Activated naive CD4-positive, alpha-beta T cell treated with Interleukin-2 at 50 U/mL for 16 hours (primary cell): Measurements from ENCODE around the gene SGCA.
A peak's percentile ranks its signal among the peaks of the same experiment; 100 is the strongest.

ENCODE experiments used
- DNase-seq: peaks from one replicate; pipeline ENCODE4 v3.0.0-alpha.2; 2020

The SGCA gene

DNA sequence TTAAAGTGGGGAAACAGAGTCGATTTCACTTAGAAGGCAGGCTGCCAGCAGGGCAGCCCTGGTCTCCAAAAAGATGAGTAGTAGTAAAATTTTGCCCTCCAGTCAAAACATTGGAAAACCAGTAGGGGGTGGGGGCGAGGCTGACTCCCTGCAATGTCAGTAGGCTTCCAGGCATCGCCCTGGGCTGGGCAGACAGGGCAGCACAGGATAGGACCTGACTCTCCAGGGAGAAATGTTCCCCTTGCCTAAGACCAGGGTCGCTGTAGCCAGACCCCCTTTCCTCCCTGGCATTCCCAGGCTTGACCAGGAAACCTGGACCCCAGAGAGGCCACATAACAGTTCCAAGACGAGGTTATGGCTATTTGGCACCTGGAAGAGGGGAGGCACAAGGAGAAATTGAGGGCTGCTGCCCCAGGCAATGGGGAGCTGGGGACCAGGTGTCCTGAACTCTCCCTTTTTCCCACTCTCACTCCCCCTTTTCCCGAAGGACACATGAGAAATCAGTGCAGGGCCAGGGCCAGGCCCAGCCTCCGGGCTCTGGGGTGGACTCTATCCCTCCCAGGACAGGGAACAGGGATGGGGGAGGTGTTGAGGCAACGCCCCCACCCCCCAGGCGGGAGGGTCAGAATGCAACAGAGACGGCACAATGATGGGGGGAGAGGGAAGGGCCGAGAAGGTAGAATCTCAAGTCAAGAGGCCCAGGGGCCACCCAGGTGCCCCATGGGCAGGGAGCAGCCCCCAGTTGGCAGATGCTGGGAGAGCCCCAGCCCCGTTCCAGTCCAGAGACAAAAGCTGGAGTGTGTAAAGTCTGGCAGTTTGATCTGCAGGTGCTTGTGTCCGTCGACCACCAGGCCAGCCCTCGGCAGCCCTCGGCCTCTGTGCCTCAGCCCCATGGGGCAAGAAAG is 31.3 kb upstream of the SGCA start:
- DNase-seq = no peak

GRCh38 chr17:50135316-50136095 is 30.3 kb upstream of the SGCA start:
- no peak for DNase-seq

DNA sequence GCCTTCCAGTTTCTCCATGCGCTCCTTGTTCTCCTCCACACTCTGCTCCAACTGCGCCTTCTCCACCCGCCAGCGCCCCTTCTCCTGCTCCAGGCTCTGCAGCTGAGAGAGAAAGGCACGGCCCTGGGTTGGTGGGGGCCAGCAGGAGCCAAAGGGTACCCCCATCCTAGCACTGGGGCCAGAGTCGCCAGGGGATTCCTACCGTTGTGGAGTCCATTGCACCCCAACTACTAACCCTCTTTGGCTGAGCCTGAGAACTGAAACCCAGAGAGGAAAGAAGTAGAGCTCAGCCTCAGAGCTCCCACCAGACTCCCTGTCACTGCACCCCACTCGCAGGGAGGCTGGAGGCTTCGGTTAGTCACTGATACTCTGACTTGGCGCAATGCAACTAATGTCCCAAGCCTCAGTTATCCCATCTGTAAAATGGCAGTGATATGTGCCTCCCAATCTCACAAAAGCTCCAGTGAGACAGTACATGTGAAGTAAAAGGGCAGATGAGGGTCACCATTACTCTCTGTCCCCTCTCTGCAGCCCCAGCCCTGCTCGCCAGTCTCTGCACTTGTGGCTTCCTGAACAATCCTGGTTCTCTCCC is 29.6 kb upstream of the SGCA start:
- no peak for DNase-seq

GRCh38 chr17:50137042-50137441 is 28.8 kb upstream of the SGCA start:
- no peak for DNase-seq

GRCh38 chr17:50139185-50139783 is 26.5 kb upstream of the SGCA start:
- DNase-seq = no peak

DNA sequence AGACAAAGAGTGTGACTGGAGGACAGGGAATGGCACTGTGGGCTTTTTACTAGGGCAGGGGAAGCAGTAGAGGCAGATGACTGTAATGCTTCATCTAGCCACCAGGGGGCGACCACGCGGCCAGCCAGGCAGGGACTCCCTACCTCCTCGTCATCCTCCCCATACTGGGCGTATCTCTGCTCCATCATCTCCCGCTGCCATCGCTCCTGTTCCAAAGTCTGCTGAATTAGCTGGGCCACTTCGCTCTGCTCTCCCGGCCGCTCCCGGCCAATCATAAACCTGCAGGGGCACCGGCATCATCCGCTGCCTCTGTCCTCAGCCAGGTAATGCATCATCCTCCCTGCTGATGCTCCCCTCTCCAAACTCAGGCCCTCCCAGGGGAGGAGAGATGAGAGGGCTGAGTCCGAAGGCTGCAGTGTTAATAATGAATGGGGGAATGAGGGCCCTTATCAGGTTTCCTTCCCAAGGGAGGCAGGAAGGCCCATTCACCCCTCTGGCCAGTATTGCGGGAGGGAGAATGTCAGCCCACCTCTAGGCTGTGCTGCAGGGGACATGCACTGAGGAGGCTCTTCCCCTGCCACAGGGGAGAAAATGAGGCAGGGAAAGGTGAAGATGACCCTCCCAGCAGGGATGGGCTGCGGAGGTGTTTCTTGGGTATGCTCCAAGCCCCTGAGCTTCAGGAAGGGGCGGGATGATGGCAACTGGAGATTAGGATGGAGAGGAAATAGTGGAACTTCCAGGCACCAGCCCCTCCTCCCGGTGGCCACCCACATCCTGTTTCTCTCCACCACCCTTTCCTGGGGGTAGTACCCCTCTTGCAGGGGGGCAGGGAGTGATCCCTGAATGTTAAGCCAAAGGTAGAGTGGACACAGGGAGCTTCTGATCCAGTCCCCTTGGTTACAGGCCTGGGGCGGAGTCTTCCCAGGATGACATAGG is 25.6 kb upstream of the SGCA start:
- peak; percentile 84 for DNase-seq

DNA sequence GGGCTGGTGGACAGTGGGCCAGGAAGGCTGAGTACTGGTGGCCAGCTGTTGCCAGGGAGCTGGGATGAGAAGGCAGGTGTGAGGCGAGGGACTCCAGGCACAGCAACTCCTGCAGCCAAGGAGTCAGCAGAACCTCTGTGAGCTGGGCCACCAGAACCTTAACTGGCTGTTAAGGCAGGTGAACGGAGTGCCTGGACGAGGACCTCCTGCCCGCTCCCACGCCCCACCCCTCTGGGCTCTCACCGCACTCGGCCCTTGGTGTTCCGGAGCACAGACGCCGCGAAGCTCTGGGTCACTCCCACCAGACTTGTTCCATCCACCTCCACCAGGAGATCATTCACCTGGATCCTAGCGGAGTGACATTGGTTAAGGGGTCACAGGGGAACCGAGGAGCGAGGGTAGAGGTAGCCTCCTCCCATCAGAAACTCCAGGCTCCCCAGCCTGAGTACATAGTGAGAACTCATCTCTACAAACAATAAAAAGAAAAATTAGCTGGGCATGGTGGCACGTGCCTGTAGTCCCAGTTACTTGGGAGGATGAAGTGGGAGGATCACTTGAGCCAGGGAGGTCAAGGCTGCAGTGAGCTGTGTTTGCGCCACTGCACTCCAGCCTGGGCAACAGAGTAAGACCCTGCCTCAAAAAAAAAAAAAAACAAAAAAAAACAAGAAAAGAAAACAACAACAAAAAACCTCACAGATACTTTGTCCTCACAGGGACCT is 24.6 kb upstream of the SGCA start:
- no peak for DNase-seq

DNA sequence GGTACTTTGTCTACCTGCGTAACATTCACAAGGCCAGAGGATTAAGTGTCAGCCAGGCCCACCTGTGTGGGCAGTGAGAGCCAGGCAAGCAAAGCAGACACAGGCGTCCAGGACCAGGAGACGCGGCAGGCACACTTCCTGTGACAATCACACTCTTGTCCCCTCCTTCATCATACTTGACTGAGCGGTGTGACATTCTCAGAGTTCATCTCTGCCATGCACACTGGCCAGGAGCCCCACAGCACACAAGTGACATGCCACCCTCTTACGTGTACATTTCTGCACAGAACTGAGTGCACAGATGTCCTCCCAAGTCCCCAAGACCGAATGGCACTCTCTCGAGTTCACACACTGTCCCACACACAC is 24.1 kb upstream of the SGCA start:
- no peak for DNase-seq

GRCh38 chr17:50143461-50144176 is 22.2 kb upstream of the SGCA start:
- DNase-seq = no peak

DNA sequence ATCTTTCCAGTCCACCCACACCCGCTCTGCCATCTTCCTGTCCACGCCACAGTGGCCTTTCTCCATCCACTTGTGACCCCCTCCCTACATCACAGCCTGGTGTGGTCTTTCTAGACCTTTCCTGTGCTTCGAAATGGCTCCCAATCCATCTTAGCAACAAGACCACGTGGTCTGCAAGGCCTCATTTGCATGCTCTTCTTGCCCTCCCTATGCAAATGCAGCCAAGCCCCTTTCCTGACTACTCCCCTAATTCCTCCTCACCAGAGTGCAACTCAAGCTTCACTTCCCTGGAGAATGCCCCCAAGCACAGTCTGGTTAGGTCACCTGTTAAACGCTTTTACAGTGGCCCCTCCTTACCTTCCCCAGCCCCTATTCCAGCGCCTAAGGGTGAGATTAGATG is 21.4 kb upstream of the SGCA start:
- DNase-seq = no peak

DNA sequence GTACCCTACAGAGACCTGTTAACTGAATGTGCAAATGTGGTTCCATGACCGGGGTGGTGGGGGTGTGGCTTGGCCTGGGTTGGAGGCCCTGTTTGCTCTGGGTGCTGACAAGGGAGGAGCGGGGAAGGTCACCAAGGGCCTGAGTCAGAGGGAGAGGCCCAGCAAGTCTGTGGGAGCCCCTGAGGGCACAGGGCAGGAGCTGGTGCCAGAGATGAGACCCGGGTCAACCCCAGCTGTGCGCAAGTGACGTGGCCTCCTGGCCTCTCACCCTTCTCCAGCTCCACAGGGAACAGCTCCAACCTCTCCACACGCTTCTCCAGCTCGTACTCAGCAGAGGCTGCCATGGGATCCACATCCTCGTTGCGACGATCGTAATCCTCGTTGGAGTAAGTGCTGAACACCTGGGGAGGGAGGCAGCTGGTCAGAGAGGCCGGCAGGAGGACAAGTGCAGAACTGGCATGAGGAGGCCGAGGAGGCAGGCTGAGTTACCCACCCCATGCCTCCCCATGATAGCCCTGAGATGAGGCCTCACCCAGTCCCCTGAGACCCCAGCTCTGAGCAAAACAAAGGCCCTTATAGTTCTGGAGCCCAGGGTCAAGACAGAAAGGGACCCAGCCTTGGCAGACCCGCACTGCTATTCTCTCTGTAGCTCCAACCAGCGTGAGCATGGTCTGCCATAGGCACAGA is 20.8 kb upstream of the SGCA start:
- no peak for DNase-seq

GRCh38 chr17:50145532-50146229 is 20.1 kb upstream of the SGCA start:
- no peak for DNase-seq

GRCh38 chr17:50146230-50146926 is 19.4 kb upstream of the SGCA start:
- no peak for DNase-seq

GRCh38 chr17:50146927-50147665 is 18.7 kb upstream of the SGCA start:
- no peak for DNase-seq

DNA sequence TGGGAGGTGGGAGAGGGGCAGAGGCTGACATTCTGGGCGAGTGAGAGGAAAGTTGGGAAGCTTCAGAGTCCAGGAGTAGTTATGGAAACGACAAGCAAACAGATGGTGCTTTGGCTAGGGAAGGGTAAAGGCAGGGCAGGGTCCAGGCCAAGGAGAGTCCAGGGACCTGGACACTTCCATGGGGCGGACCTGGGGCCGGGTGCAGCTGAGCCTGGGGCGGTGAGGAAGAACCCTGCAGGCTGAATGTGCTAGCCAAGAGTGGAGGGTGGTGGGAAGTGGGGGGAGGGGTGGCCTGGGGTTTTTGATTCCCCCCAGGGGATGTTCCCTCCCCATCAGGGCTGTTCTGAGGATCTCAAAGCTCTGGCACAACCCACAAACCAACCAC is 18.0 kb upstream of the SGCA start:
- DNase-seq = no peak

DNA sequence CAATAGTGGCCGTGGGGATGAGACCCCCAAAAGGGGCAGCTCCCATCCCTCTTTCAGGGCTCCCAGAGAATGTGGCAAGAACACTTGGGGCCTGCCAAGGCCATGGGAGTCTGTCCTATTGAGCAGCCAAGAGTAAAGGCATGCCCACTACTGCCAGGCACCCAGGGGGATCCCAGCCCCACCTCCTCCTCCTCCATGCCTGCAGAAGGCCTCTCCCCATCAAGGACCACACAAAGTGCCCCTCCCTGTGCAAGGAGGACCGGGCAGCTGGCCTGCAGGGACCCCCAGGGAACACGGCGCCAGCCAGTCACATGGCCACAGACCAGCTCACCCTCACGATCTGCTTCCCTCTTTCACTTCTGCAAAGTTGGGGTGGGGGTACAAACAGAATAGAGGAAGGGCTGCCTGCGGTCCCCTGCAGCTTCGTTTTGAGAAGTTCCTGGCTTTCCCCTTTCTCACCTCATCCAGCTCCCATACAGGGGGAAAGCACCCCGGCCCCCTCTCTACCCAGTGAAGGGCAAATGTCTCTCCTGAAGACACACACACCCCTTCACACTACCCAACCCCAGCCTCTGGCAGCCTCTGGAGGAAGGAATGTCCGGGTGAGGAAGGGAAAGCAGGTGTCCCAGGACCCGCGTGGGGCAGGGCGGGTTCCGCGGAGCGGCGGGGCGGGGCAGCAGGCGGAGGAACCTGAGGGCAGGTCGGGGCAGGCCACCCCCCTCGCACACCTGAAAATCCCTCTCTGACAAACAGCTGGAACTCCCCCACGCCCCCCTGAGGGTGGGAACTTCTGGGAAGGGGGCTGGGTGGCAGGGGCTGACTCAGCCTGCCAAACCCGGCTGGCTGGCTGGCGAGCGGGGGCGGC is 17.3 kb upstream of the SGCA start:
- DNase-seq = peak; percentile 85

- no peak for DNase-seq
These were observed 16.8 kb upstream of the SGCA start for GRCh38 chr17:50149091-50149416.
